ENCODE measurements around the gene CRYBA2. TPM values are rescaled to one million over a fixed set of nuclear protein-coding genes. Genes with fewer than 3 reads are reported as not detected.
A peak's percentile ranks its signal among the peaks of the same experiment; 100 is the strongest.

The CRYBA2 gene
- total RNA-seq, 1 donor from 2014 or later, result not detected

GRCh38 chr2:218986148-218986761 is 7.0 kb downstream of the CRYBA2 start:
- DNase-seq (no peak), ATAC-seq (no peak)
- no peak for TF ChIP-seq CTCF (IDR thresholded peaks at IDR 0.05)
- Histone ChIP-seq H3K9me3 (no peaks in the 10 kb centered on the region), H3K36me3 (no peaks in the 10 kb centered on the region), H3K27me3 (peaks cover 99% of the 10 kb centered on the region), H3K4me1 (peaks cover 34% of the 10 kb centered on the region), H3K4me3 (no peak overlapping the region), H3K27ac (no peak overlapping the region)
- intact Hi-C loops (cut with DNase I), result no loop called here

GRCh38 chr2:218985325-218986091 is 7.7 kb downstream of the CRYBA2 start:
- H3K36me3 ChIP-seq, result no peaks in the 10 kb centered on the region
- no peak for ATAC-seq
- H3K27ac ChIP-seq, result no peak overlapping the region
- no peak for TF ChIP-seq CTCF (IDR thresholded peaks at IDR 0.05)
- H3K27me3 ChIP-seq, result peaks cover 99% of the 10 kb centered on the region
- H3K4me1 ChIP-seq, result peaks cover 40% of the 10 kb centered on the region
- DNase-seq, result no peak
- no peak overlapping the region for H3K4me3 ChIP-seq
- H3K9me3 ChIP-seq, result no peaks in the 10 kb centered on the region
- intact Hi-C loops (cut with DNase I), result no loop called here

GRCh38 chr2:218985021-218985324 is 8.2 kb downstream of the CRYBA2 start, which contains the start of gene FEV:
FEV (minus strand) TSS chr2:218985184; CDS start chr2:218985075, 109 bp downstream.
- no peak for DNase-seq
- Histone ChIP-seq H3K36me3 (no peaks in the 10 kb centered on the region), H3K9me3 (no peaks in the 10 kb centered on the region), H3K4me1 (peaks cover 41% of the 10 kb centered on the region), H3K4me3 (peak within 1 kb of the TSS; percentile 14), H3K27ac (no peak within 1 kb of the TSS), H3K27me3 (peaks cover 99% of the 10 kb centered on the region)
- no peak for TF ChIP-seq CTCF (IDR thresholded peaks at IDR 0.05)
- no peak for ATAC-seq
- intact Hi-C loops (cut with DNase I), result no loop called here

GRCh38 chr2:218984239-218985020 is 8.8 kb downstream of the CRYBA2 start:
- Histone ChIP-seq H3K27me3 (peaks cover 99% of the 10 kb centered on the region), H3K4me3 (peak overlapping the region; percentile 14), H3K9me3 (no peaks in the 10 kb centered on the region), H3K4me1 (peaks cover 45% of the 10 kb centered on the region), H3K27ac (no peak overlapping the region), H3K36me3 (no peaks in the 10 kb centered on the region)
- intact Hi-C loops (cut with DNase I), result no loop called here
- no peak for TF ChIP-seq CTCF (IDR thresholded peaks at IDR 0.05)
- ATAC-seq (no peak), DNase-seq (no peak)

- H3K27me3 ChIP-seq, result peaks cover 99% of the 10 kb centered on the region
- no peaks in the 10 kb centered on the region for H3K9me3 ChIP-seq
- intact Hi-C loops (cut with DNase I), result no loop called here
- TF ChIP-seq CTCF (IDR thresholded peaks at IDR 0.05), result no peak
- H3K4me3 ChIP-seq, result no peak overlapping the region
- H3K27ac ChIP-seq, result no peak overlapping the region
- no peaks in the 10 kb centered on the region for H3K36me3 ChIP-seq
- DNase-seq, result no peak
- ATAC-seq, result no peak
- peaks cover 45% of the 10 kb centered on the region for H3K4me1 ChIP-seq
These were observed 9.3 kb downstream of the CRYBA2 start for GRCh38 chr2:218983934-218984238.
